ENCODE data around the gene COL15A1. TPM values are rescaled to one million over a fixed set of nuclear protein-coding genes. Genes with fewer than 3 reads are reported as not detected.

The COL15A1 gene
- total RNA-seq, 1 experiment from 2014 or later, result 0.10 TPM

GRCh38 chr9:99000476-99001395 lies 57.0 kb downstream of the COL15A1 start:
- no TSS peak for BruUV-seq (replicated peaks)
- DNase-seq (ENCODE audit: low read depth, low spot score) (peak; percentile 47), ATAC-seq (no peak)
- POLR2A ChIA-PET, result no interaction called here
- Histone ChIP-seq H3K4me1 (ENCODE audit: control insufficient read depth, insufficient read depth, low read length) (no peaks in the 10 kb centered on the region), H3K27ac (ENCODE audit: low read length) (no peak overlapping the region), H3K27me3 (ENCODE audit: control insufficient read depth, insufficient read depth, low read length) (no peaks in the 10 kb centered on the region), H3K9me3 (ENCODE audit: control insufficient read depth, insufficient read depth, low read depth, low read length) (no peaks in the 10 kb centered on the region), H3K36me3 (ENCODE audit: control insufficient read depth, insufficient read depth, low read length) (no peaks in the 10 kb centered on the region), H3K4me3 (ENCODE audit: low read depth in 2 of 2, low read length in 2 of 2) (no peak overlapping the region)
- CTCF ChIA-PET, result no interaction called here
- in situ Hi-C loops (cut with HindIII; ENCODE audit: low pct_unique_long_range_greater_than_20kb, low sequenced_read_pairs) (no loop called here), intact Hi-C loops (cut with micrococcal nuclease; ENCODE audit: unreplicated experiment) (loop anchor here (2.0 kb wide), 1 partner anchor 140 kb away; no protein-coding TSS in a partner anchor)
- TF ChIP-seq, protein P1, sequence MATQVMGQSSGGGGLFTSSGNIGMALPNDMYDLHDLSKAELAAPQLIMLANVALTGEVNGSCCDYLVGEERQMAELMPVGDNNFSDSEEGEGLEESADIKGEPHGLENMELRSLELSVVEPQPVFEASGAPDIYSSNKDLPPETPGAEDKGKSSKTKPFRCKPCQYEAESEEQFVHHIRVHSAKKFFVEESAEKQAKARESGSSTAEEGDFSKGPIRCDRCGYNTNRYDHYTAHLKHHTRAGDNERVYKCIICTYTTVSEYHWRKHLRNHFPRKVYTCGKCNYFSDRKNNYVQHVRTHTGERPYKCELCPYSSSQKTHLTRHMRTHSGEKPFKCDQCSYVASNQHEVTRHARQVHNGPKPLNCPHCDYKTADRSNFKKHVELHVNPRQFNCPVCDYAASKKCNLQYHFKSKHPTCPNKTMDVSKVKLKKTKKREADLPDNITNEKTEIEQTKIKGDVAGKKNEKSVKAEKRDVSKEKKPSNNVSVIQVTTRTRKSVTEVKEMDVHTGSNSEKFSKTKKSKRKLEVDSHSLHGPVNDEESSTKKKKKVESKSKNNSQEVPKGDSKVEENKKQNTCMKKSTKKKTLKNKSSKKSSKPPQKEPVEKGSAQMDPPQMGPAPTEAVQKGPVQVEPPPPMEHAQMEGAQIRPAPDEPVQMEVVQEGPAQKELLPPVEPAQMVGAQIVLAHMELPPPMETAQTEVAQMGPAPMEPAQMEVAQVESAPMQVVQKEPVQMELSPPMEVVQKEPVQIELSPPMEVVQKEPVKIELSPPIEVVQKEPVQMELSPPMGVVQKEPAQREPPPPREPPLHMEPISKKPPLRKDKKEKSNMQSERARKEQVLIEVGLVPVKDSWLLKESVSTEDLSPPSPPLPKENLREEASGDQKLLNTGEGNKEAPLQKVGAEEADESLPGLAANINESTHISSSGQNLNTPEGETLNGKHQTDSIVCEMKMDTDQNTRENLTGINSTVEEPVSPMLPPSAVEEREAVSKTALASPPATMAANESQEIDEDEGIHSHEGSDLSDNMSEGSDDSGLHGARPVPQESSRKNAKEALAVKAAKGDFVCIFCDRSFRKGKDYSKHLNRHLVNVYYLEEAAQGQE (IDR thresholded peaks at IDR 0.05; ENCODE audit: insufficient read depth in 1 of 2, low read depth in 2 of 2, low read length in 1 of 2), result no peak
- TF ChIP-seq, protein P2, sequence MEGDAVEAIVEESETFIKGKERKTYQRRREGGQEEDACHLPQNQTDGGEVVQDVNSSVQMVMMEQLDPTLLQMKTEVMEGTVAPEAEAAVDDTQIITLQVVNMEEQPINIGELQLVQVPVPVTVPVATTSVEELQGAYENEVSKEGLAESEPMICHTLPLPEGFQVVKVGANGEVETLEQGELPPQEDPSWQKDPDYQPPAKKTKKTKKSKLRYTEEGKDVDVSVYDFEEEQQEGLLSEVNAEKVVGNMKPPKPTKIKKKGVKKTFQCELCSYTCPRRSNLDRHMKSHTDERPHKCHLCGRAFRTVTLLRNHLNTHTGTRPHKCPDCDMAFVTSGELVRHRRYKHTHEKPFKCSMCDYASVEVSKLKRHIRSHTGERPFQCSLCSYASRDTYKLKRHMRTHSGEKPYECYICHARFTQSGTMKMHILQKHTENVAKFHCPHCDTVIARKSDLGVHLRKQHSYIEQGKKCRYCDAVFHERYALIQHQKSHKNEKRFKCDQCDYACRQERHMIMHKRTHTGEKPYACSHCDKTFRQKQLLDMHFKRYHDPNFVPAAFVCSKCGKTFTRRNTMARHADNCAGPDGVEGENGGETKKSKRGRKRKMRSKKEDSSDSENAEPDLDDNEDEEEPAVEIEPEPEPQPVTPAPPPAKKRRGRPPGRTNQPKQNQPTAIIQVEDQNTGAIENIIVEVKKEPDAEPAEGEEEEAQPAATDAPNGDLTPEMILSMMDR (IDR thresholded peaks at IDR 0.05), result peak; percentile 73

GRCh38 chr9:99001892-99002291 lies 58.2 kb downstream of the COL15A1 start:
- H3K36me3 ChIP-seq (ENCODE audit: control insufficient read depth, insufficient read depth, low read length), result no peaks in the 10 kb centered on the region
- DNase-seq (ENCODE audit: low read depth, low spot score), result no peak
- ChIA-PET POLR2A (no interaction called here), CTCF (no interaction called here)
- H3K4me3 ChIP-seq (ENCODE audit: low read depth in 2 of 2, low read length in 2 of 2), result no peak overlapping the region
- in situ Hi-C loops (cut with HindIII; ENCODE audit: low pct_unique_long_range_greater_than_20kb, low sequenced_read_pairs), result no loop called here
- H3K9me3 ChIP-seq (ENCODE audit: control insufficient read depth, insufficient read depth, low read depth, low read length), result no peaks in the 10 kb centered on the region
- intact Hi-C loops (cut with micrococcal nuclease; ENCODE audit: unreplicated experiment), result loop anchor here (2.0 kb wide), 1 partner anchor 139 kb away; no protein-coding TSS in a partner anchor
- no peaks in the 10 kb centered on the region for H3K4me1 ChIP-seq (ENCODE audit: control insufficient read depth, insufficient read depth, low read length)
- no peak overlapping the region for H3K27ac ChIP-seq (ENCODE audit: low read length)
- no peak for ATAC-seq
- H3K27me3 ChIP-seq (ENCODE audit: control insufficient read depth, insufficient read depth, low read length), result no peaks in the 10 kb centered on the region
- TF ChIP-seq, protein P1 (IDR thresholded peaks at IDR 0.05; ENCODE audit: insufficient read depth in 1 of 2, low read depth in 2 of 2, low read length in 1 of 2), result no peak
- TF ChIP-seq TCF7L2 (IDR thresholded peaks at IDR 0.05; ENCODE audit: low read depth, low read length), result no peak
- no peak for TF ChIP-seq POLR2AphosphoS5 (IDR thresholded peaks at IDR 0.05; ENCODE audit: low read depth, low read length)
- TF ChIP-seq SIN3A (IDR thresholded peaks at IDR 0.05; ENCODE audit: borderline replicate concordance, insufficient read depth, low read depth, low read length), result no peak
- TF ChIP-seq, protein P2 (IDR thresholded peaks at IDR 0.05), result no peak
- no TSS peak for BruUV-seq (replicated peaks)

All from Panc1 (cell line).